Testis (tissue), 5 donors: ENCODE data around the gene NASP. TPM values are rescaled to one million over a fixed set of nuclear protein-coding genes. Genes with fewer than 3 reads are reported as not detected.

ENCODE experiments used
- DNase-seq: peaks from one replicate; pipeline ENCODE4 v3.0.0-alpha.2; 2019
- H3K27ac ChIP-seq, 2 donors: fragments of 200-600 bp; sonication (generic); one replicate each; pipeline ENCODE4 v1.5.1; 2019
- H3K27me3 ChIP-seq: fragments of 200-600 bp; sonication (generic); one replicate; pipeline ENCODE4 v1.5.1; 2019
- H3K36me3 ChIP-seq: fragments of 200-600 bp; sonication (generic); one replicate; pipeline ENCODE4 v1.5.1; 2017; ENCODE audit warnings: low read depth; ENCODE audit errors: missing control alignments
- H3K4me1 ChIP-seq: fragments of 200-600 bp; sonication (generic); one replicate; pipeline ENCODE4 v1.5.1; 2019
- H3K4me3 ChIP-seq, 2 donors: fragments of 200-600 bp; sonication (generic); one replicate each; pipeline ENCODE4 v1.5.1; 2017 to 2019
- H3K9me3 ChIP-seq: fragments of 200-600 bp; sonication (generic); one replicate; pipeline ENCODE4 v1.5.1; 2017
- POLR2A ChIP-seq: fragments of 450-650 bp; IDR thresholded peaks from one replicate; pipeline ENCODE4 v1.6.1; 2017; ENCODE audit warnings: antibody characterized with exemption, mild to moderate bottlenecking, moderate library complexity
- WGBS, 2 donors: methylation state at CpG; one replicate each; pipeline ENCODE4 v1.1.5; 2018; 5-methylcytosine and 5-hydroxymethylcytosine counted together
- intact Hi-C: fragments of 100-400 bp; cut with DNase I; formaldehyde crosslinking; loops from one replicate; pipeline ENCODE4 v1.15.1; 2023; ENCODE audit warnings: low total_unique reads
- long read RNA-seq, 2 donors: transcript quantifications; one replicate each; lab custom pipeline, GENCODE V29; 2026
- polyA plus RNA-seq: library from polyadenylated mRNA; stranded (reverse); fragments of 350-450 nt; fragmentation: Illumina TruSeq; extraction: RNeasy Lipid Tissue Mini Kit (QIAGEN cat#74804); gene quantifications from one replicate; pipeline ENCODE4 v1.2.3, GENCODE V29; 2014; ENCODE audit warnings: low read depth, low replicate concordance; ENCODE audit not compliant: insufficient read depth
- total RNA-seq, 2 donors: library from RNA; depleted of rRNA; stranded (reverse); fragments of >200 nt; gene quantifications; one replicate each; pipeline ENCODE4 v1.2.3, GENCODE V29; 2016
- TF ChIP-seq, protein P1 (sequence below), 3 experiments: fragments of 450-650 bp in 2 of 3; fragments of 200-600 bp in 1 of 3; sonication (generic) in 1 of 3; IDR thresholded peaks; one replicate each; pipeline ENCODE4 v1.5.1; 2016 to 2019; ENCODE audit warnings: antibody characterized with exemption in 3 of 3, mild to moderate bottlenecking in 2 of 3, moderate library complexity in 1 of 3

Gene NASP
- 100 to 1,000 TPM; 184 to 194 TPM for total RNA-seq
- 206 TPM for polyA plus RNA-seq
- long read RNA-seq, donor 1, transcript NASP-207 (5 exons, 604 nt), result major isoform, 15 of 72 reads
- long read RNA-seq, donor 1, transcript NASP-202 (14 exons, 1,538 nt), result minor isoform, 10 of 72 reads
- long read RNA-seq, donor 1, transcript NASP-210 (9 exons, 3,659 nt), result minor isoform, 11 of 72 reads
- long read RNA-seq, donor 1, transcript NASP-201 (15 exons, 3,207 nt), result minor isoform, 8 of 72 reads
- long read RNA-seq, donor 1, partial matches to known transcripts, result 25 of 72 reads
- long read RNA-seq, donor 1, other reads (novel, unspliced or antisense), result 0 of 72 reads
- long read RNA-seq, donor 2, transcript NASP-209 (2 exons, 541 nt), result minor isoform, 8 of 65 reads
- long read RNA-seq, donor 2, transcript NASP-207 (5 exons, 604 nt), result major isoform, 19 of 65 reads
- long read RNA-seq, donor 2, transcript NASP-201 (15 exons, 3,207 nt), result minor isoform, 5 of 65 reads
- long read RNA-seq, donor 2, partial matches to known transcripts, result 28 of 65 reads
- long read RNA-seq, donor 2, other reads (novel, unspliced or antisense), result 0 of 65 reads

- 0 to 1% methylated on average over 38 to 39 of the region's 41 CpGs for WGBS, 2 donors
- intact Hi-C loops, result no loop called here
These were observed at the start of gene NASP for GRCh38 chr1:45583666-45584350. TSS of gene NASP (plus strand) at chr1:45584041. CDS start at chr1:45584147, 106 bp downstream.

GRCh38 chr1:45535988-45536766, 47.7 kb upstream of the NASP start:
- no peak overlapping the region for H3K4me3 ChIP-seq
- 79 to 83% methylated on average over 6 of the region's 6 CpGs for WGBS, 2 donors
- no peaks in the 10 kb centered on the region for H3K4me1 ChIP-seq
- no peaks in the 10 kb centered on the region for H3K27me3 ChIP-seq
- TF ChIP-seq, protein P1, sequence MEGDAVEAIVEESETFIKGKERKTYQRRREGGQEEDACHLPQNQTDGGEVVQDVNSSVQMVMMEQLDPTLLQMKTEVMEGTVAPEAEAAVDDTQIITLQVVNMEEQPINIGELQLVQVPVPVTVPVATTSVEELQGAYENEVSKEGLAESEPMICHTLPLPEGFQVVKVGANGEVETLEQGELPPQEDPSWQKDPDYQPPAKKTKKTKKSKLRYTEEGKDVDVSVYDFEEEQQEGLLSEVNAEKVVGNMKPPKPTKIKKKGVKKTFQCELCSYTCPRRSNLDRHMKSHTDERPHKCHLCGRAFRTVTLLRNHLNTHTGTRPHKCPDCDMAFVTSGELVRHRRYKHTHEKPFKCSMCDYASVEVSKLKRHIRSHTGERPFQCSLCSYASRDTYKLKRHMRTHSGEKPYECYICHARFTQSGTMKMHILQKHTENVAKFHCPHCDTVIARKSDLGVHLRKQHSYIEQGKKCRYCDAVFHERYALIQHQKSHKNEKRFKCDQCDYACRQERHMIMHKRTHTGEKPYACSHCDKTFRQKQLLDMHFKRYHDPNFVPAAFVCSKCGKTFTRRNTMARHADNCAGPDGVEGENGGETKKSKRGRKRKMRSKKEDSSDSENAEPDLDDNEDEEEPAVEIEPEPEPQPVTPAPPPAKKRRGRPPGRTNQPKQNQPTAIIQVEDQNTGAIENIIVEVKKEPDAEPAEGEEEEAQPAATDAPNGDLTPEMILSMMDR (IDR thresholded peaks at IDR 0.05), result no peak
- TF ChIP-seq POLR2A, result no peak
- no peaks in the 10 kb centered on the region for H3K9me3 ChIP-seq
- H3K27ac ChIP-seq, result no peak overlapping the region
- no peaks in the 10 kb centered on the region for H3K36me3 ChIP-seq
- intact Hi-C loops, result no loop called here
- DNase-seq, result no peak

More at GRCh38 chr1:45583666-45584350, at the start of gene NASP:
- peak; percentile 13 for TF ChIP-seq POLR2A
- TF ChIP-seq, protein P1 (IDR thresholded peaks at IDR 0.05), result peak in 1 of 3 experiments; percentile 9
- Histone ChIP-seq H3K27me3 (no peaks in the 10 kb centered on the region), H3K9me3 (no peaks in the 10 kb centered on the region), H3K4me3 (peak within 1 kb of the TSS; percentile 82 to 97), H3K27ac (peak within 1 kb of the TSS; percentile 89 to 97), H3K36me3 (no peaks in the 10 kb centered on the region), H3K4me1 (peaks cover 17% of the 10 kb centered on the region)
- DNase-seq, result peak; percentile 96

- WGBS, 2 donors, result 72 to 74% methylated on average over 4 of the region's 4 CpGs
- intact Hi-C loops, result no loop called here
- Histone ChIP-seq H3K4me3 (no peak overlapping the region), H3K9me3 (no peaks in the 10 kb centered on the region), H3K4me1 (no peaks in the 10 kb centered on the region), H3K27me3 (no peaks in the 10 kb centered on the region), H3K36me3 (no peaks in the 10 kb centered on the region), H3K27ac (no peak overlapping the region)
- no peak for TF ChIP-seq POLR2A
- TF ChIP-seq, protein P1 (IDR thresholded peaks at IDR 0.05), result no peak
- no peak for DNase-seq
These were observed 47.0 kb upstream of the NASP start for GRCh38 chr1:45536886-45537285.

DNA sequence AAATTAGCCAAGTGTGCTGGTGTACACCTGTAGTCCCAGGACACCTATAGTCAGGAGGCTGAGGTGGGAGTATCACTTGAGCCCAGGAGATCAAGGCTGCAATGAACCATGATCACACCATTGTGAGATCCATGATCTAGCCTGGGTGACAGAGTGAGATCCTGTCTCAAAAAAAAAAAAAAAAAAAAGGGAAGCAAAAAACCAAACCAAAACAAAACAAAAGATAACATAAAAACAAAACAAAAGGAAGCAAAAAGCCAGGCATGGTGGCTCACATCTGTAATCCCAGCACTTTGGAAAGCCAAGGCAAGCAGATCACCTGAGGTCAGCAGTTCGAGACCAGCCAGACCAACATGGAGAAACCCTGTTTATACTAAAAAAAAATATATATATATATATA, 42.6 kb upstream of the NASP start:
- intact Hi-C loops, result no loop called here
- Histone ChIP-seq H3K27me3 (no peaks in the 10 kb centered on the region), H3K9me3 (no peaks in the 10 kb centered on the region), H3K36me3 (no peaks in the 10 kb centered on the region), H3K4me1 (no peaks in the 10 kb centered on the region), H3K27ac (no peak overlapping the region), H3K4me3 (no peak overlapping the region)
- WGBS, 2 donors, result 90 to 94% methylated on average over 1 of the region's 1 CpG
- TF ChIP-seq POLR2A, result no peak
- TF ChIP-seq, protein P1 (IDR thresholded peaks at IDR 0.05), result no peak
- no peak for DNase-seq
